Measurements from ENCODE around the gene PLPP4.

GRCh38 chr10:120521880-120522279 lies 64.9 kb downstream of the PLPP4 start:
- TF ChIP-seq CTCF (IDR thresholded peaks at IDR 0.05) (no peak), POLR2A (IDR thresholded peaks at IDR 0.05) (no peak), EP300 (IDR thresholded peaks at IDR 0.05) (no peak)

Measured in suprapubic skin (tissue), 3 donors.